Endometrium (tissue), 2 donors: ENCODE results near the gene MCTP1.
A peak's percentile ranks its signal among the peaks of the same experiment; 100 is the strongest.
"Not testable (repeated sequence)": the region's sequence is repeated elsewhere in the genome, so short reads cannot be mapped to it uniquely, and the experiment has no call there.

Source experiments
- FAIRE-seq: peaks from 2 replicates; lab custom pipeline; 2012; peaks lifted over from hg19 to GRCh38; lab: Jason Lieb, UNC
- donor health status: control.
- donor health status: control.

The MCTP1 gene

GRCh38 chr5:95027151-95027721 lies 257.7 kb downstream of the MCTP1 start:
- no peak for FAIRE-seq

- FAIRE-seq, result no peak
These were observed 258.2 kb downstream of the MCTP1 start for GRCh38 chr5:95026718-95027117.

- no peak for FAIRE-seq
These were observed 261.8 kb downstream of the MCTP1 start for GRCh38 chr5:95022967-95023695.

GRCh38 chr5:95020345-95020744 lies 264.5 kb downstream of the MCTP1 start:
- no peak for FAIRE-seq

GRCh38 chr5:95018946-95019345 lies 265.9 kb downstream of the MCTP1 start:
- FAIRE-seq, result no peak

GRCh38 chr5:95018511-95018910 lies 266.4 kb downstream of the MCTP1 start:
- no peak for FAIRE-seq

GRCh38 chr5:95009812-95010211 lies 275.1 kb downstream of the MCTP1 start:
- no peak for FAIRE-seq

- no peak for FAIRE-seq
These were observed 276.8 kb downstream of the MCTP1 start for GRCh38 chr5:95007921-95008597.

- no peak for FAIRE-seq
These were observed 279.1 kb downstream of the MCTP1 start for GRCh38 chr5:95005811-95006210.

GRCh38 chr5:94998670-94999069 lies 286.2 kb downstream of the MCTP1 start:
- FAIRE-seq, result no peak

- FAIRE-seq, result not testable (repeated sequence)
These were observed 290.4 kb downstream of the MCTP1 start for GRCh38 chr5:94994537-94994936.

- FAIRE-seq, result no peak
These were observed 291.4 kb downstream of the MCTP1 start for GRCh38 chr5:94993491-94993890.

GRCh38 chr5:94992325-94992724 lies 292.6 kb downstream of the MCTP1 start:
- no peak for FAIRE-seq

- FAIRE-seq, result no peak
These were observed 300.9 kb downstream of the MCTP1 start for GRCh38 chr5:94983861-94984535.

GRCh38 chr5:94977437-94977836 lies 307.5 kb downstream of the MCTP1 start:
- FAIRE-seq, result no peak

GRCh38 chr5:94976853-94977252 lies 308.0 kb downstream of the MCTP1 start:
- no peak for FAIRE-seq

GRCh38 chr5:94972268-94972667 lies 312.6 kb downstream of the MCTP1 start:
- FAIRE-seq, result no peak

- no peak for FAIRE-seq
These were observed 315.7 kb downstream of the MCTP1 start for GRCh38 chr5:94969174-94969573.

GRCh38 chr5:94968507-94969095 lies 316.3 kb downstream of the MCTP1 start:
- FAIRE-seq, result peak; percentile 83

GRCh38 chr5:94967525-94967924 lies 317.4 kb downstream of the MCTP1 start:
- FAIRE-seq, result no peak

- not testable (repeated sequence) for FAIRE-seq
These were observed 325.6 kb downstream of the MCTP1 start for GRCh38 chr5:94959279-94959678.

GRCh38 chr5:94945656-94946055 lies 339.2 kb downstream of the MCTP1 start:
- FAIRE-seq, result no peak
